Spleen (tissue), 7 donors: ENCODE results near the gene WNK1.

Source experiments
- POLR2A ChIP-seq, 3 donors: fragments of 450-650 bp; IDR thresholded peaks; one replicate each; pipeline ENCODE4 v1.5.1; 2017; ENCODE audit warnings: antibody characterized with exemption in 3 of 3, mild to moderate bottlenecking in 1 of 3
- TF ChIP-seq, protein P1 (sequence below), 11 experiments: fragments of 200-600 bp in 7 of 11; fragments of 450-650 bp in 4 of 11; sonication (generic) in 4 of 11; IDR thresholded peaks in 8 of 11; conservative IDR thresholded peaks in 3 of 11; 1 replicate in 7 of 11; 2 replicates in 4 of 11; pipeline versions ENCODE4 v1.4.0 to v1.8.0; 2016 to 2021; ENCODE audit warnings: antibody characterized with exemption in 11 of 11, inconsistent platforms in 4 of 11, mild to moderate bottlenecking in 1 of 11
- donor health status: DM: no; HTN: no; CAD: no; lungs with moderate emphysema.
- donor health status: DM: no; HTN: no; CAD: no.
- donor health status: DM: no; HTN: no; CAD: no.

DNA sequence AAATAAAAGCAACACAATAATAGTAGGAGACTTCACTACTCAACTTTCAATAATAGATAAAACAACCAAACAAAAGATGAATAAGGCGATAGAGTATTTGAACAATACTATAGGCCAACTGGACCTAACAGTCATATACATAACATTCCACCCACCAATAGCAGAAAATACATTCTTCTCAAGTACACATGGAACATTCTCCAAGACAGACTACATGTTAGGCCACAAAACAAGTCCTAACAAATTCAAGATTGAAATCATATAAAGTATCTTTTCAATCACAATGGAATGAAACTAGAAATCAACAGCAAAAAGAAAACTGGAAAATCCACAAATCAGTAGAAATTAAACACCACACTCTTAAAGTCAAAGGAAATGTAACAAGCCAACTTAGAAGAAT lies 168.3 kb downstream of the WNK1 start:
- no peak for TF ChIP-seq POLR2A (IDR thresholded peaks at IDR 0.05)
- TF ChIP-seq, protein P1, sequence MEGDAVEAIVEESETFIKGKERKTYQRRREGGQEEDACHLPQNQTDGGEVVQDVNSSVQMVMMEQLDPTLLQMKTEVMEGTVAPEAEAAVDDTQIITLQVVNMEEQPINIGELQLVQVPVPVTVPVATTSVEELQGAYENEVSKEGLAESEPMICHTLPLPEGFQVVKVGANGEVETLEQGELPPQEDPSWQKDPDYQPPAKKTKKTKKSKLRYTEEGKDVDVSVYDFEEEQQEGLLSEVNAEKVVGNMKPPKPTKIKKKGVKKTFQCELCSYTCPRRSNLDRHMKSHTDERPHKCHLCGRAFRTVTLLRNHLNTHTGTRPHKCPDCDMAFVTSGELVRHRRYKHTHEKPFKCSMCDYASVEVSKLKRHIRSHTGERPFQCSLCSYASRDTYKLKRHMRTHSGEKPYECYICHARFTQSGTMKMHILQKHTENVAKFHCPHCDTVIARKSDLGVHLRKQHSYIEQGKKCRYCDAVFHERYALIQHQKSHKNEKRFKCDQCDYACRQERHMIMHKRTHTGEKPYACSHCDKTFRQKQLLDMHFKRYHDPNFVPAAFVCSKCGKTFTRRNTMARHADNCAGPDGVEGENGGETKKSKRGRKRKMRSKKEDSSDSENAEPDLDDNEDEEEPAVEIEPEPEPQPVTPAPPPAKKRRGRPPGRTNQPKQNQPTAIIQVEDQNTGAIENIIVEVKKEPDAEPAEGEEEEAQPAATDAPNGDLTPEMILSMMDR (IDR thresholded peaks at IDR 0.05 in 8 of 11, conservative IDR thresholded peaks at IDR 0.05 in 3 of 11) = no peak
